Endothelial cell of umbilical vein (primary cell): Measurements from ENCODE around the gene TRIM10. TPM values are rescaled to one million over a fixed set of nuclear protein-coding genes. Genes with fewer than 3 reads are reported as not detected.
"Not testable (repeated sequence)": the region's sequence is repeated elsewhere in the genome, so short reads cannot be mapped to it uniquely, and the experiment has no call there.

Experiments
- BruUV-seq: library from RNA; stranded (reverse); fragments of 400-500 nt; replicated peaks from 2 replicates; lab custom pipeline; 2021; lab: Mats Ljungman, UMichigan
- CTCF ChIA-PET: fragments of 300-600, 350-600 bp; sonication (Branson Sonifier 250); formaldehyde crosslinking; loops from one replicate; lab custom pipeline; 2021; ENCODE audit warnings: antibody characterized with exemption, inconsistent platforms; lab: Charles Lee
- POLR2A ChIA-PET: fragments of 300-600, 350-600 bp; sonication (Branson Sonifier 250); formaldehyde crosslinking; loops from one replicate; lab custom pipeline; 2021; ENCODE audit warnings: antibody characterized with exemption, inconsistent platforms; lab: Charles Lee
- DNase-seq: peaks from one replicate; pipeline ENCODE4 v3.0.0-alpha.2; 2011; ENCODE audit warnings: low read depth, low spot score
- FAIRE-seq: peaks from 2 replicates; lab custom pipeline; 2011; peaks lifted over from hg19 to GRCh38; lab: Jason Lieb, UNC
- H2AFZ ChIP-seq: 2 replicates; pipeline ENCODE4 v1.6.0; 2012; ENCODE audit warnings: low read depth, low read length, control low read depth, inconsistent platforms
- H3K27ac ChIP-seq: 2 replicates; pipeline ENCODE4 v1.5.1; 2011; ENCODE audit warnings: low read depth, mild to moderate bottlenecking, control low read depth, low read length, moderate library complexity; ENCODE audit not compliant: insufficient read depth
- H3K27me3 ChIP-seq, 2 experiments: 2 replicates each; pipeline versions ENCODE4 v1.6.0 to v1.6.1; 2011; ENCODE audit warnings: low read length in 2 of 2, mixed read lengths in 1 of 2; ENCODE audit not compliant: control insufficient read depth in 2 of 2, insufficient read depth in 2 of 2
- H3K36me3 ChIP-seq, 2 experiments: 2 replicates in 1 of 2; 3 replicates in 1 of 2; pipeline ENCODE4 v1.5.1; 2011; ENCODE audit warnings: low read length in 2 of 2, mild to moderate bottlenecking in 1 of 2, moderate library complexity in 1 of 2; ENCODE audit not compliant: control insufficient read depth in 2 of 2, insufficient read depth in 2 of 2; ENCODE audit errors: extremely low read depth in 1 of 2
- H3K4me1 ChIP-seq: 3 replicates; pipeline ENCODE4 v1.5.1; 2011; ENCODE audit warnings: mild to moderate bottlenecking, low read length; ENCODE audit not compliant: control insufficient read depth, insufficient read depth; ENCODE audit errors: extremely low read depth
- H3K4me2 ChIP-seq: 2 replicates; pipeline ENCODE4 v1.6.1; 2011; ENCODE audit warnings: low read length, control low read depth, mixed read lengths; ENCODE audit not compliant: insufficient read depth
- H3K4me3 ChIP-seq, 3 experiments: fragments of 200-600 bp in 1 of 3; sonication (generic), shearing (Covaris generic) in 1 of 3; replicated peaks in 1 of 3; 2 replicates each; pipeline ENCODE4 v1.5.1; 2011 to 2016; ENCODE audit warnings: control low read depth in 3 of 3, low read length in 3 of 3, mild to moderate bottlenecking in 2 of 3, inconsistent platforms in 1 of 3, low read depth in 1 of 3, moderate library complexity in 1 of 3; ENCODE audit not compliant: insufficient read depth in 1 of 3
- H3K79me2 ChIP-seq: 2 replicates; pipeline ENCODE4 v1.6.0; 2012; ENCODE audit warnings: low read length, inconsistent platforms; ENCODE audit not compliant: control insufficient read depth, insufficient read depth
- H3K9ac ChIP-seq: replicated peaks from 2 replicates; pipeline ENCODE3; 2011; ENCODE audit warnings: low read length, control low read depth; ENCODE audit not compliant: insufficient read depth; ENCODE audit errors: extremely low read depth
- H3K9me1 ChIP-seq: replicated peaks from 3 replicates; pipeline ENCODE4 v1.6.0; 2011; ENCODE audit warnings: mild to moderate bottlenecking, low read length; ENCODE audit not compliant: control insufficient read depth, insufficient read depth; ENCODE audit errors: extremely low read depth
- H3K9me3 ChIP-seq: replicated peaks from 2 replicates; pipeline ENCODE4 v1.5.1; 2012; ENCODE audit warnings: low read length, inconsistent platforms; ENCODE audit not compliant: control insufficient read depth, insufficient read depth
- H4K20me1 ChIP-seq: replicated peaks from 2 replicates; pipeline ENCODE3; 2011; ENCODE audit warnings: mild to moderate bottlenecking, low read length; ENCODE audit not compliant: control insufficient read depth, insufficient read depth; ENCODE audit errors: extremely low read depth
- EZH2 ChIP-seq: IDR thresholded peaks from 2 replicates; pipeline ENCODE4 v1.6.1; 2012; ENCODE audit warnings: borderline replicate concordance, low read depth, mild to moderate bottlenecking, moderate library complexity, low read length, inconsistent platforms; ENCODE audit not compliant: severe bottlenecking
- FOS ChIP-seq: IDR thresholded peaks from 2 replicates; pipeline ENCODE4 v1.6.1; 2011; ENCODE audit warnings: mild to moderate bottlenecking, low read length, moderate library complexity, borderline replicate concordance; ENCODE audit not compliant: insufficient read depth
- GATA2 ChIP-seq: IDR thresholded peaks from 2 replicates; pipeline ENCODE4 v1.7.0; 2011; ENCODE audit warnings: low read depth, mild to moderate bottlenecking, moderate library complexity, mixed read lengths, low read length; ENCODE audit not compliant: insufficient read length, insufficient read depth
- JUN ChIP-seq: IDR thresholded peaks from 2 replicates; pipeline ENCODE4 v1.6.1; 2011; ENCODE audit warnings: borderline replicate concordance, low read depth; ENCODE audit not compliant: insufficient read length, insufficient read depth
- MYC ChIP-seq: IDR thresholded peaks from one replicate; pipeline ENCODE4 v1.6.1; 2011; ENCODE audit warnings: mild to moderate bottlenecking, low read depth, low read length
- POLR2A ChIP-seq: IDR thresholded peaks from 2 replicates; pipeline ENCODE4 v1.6.1; 2012; ENCODE audit warnings: low read depth, mild to moderate bottlenecking, control low read depth, low read length
- POLR2AphosphoS5 ChIP-seq: IDR thresholded peaks from 2 replicates; pipeline ENCODE4 v1.6.1; 2012; ENCODE audit warnings: low read depth, mild to moderate bottlenecking, control low read depth, low read length, moderate library complexity; ENCODE audit not compliant: insufficient read depth
- dilution Hi-C: fragments of 300-500 bp; cut with MboI; formaldehyde crosslinking; loops from one replicate; pipeline ENCODE4 v1.15.0; 2019; ENCODE audit warnings: low sequenced_read_pairs; ENCODE audit not compliant: extremely low pct_ligation_motif_present
- intact Hi-C: fragments of 100-400 bp; cut with micrococcal nuclease; formaldehyde crosslinking; loops from one replicate; pipeline ENCODE4 v1.10.0; 2022
- polyA plus RNA-seq, 4 experiments: library from polyadenylated mRNA; depleted of rRNA in 3 of 4; stranded (reverse) in 3 of 4; unstranded in 1 of 4; fragments of >200 nt; gene quantifications; 2 replicates each; pipeline versions ENCODE4 v1.2.1 to v1.2.3, GENCODE V29; 2011 to 2012; ENCODE audit warnings: missing spikeins in 1 of 4
- total RNA-seq: library from RNA; stranded (reverse); gene quantifications from 2 replicates; pipeline ENCODE4 v1.2.3, GENCODE V29; 2021
- TF ChIP-seq, protein P1 (sequence below), 2 donors: IDR thresholded peaks; 1 replicate in 1 of 2; 2 replicates in 1 of 2; pipeline ENCODE4 v1.5.1; 2011; ENCODE audit warnings: low read length in 2 of 2, mild to moderate bottlenecking in 2 of 2, moderate library complexity in 2 of 2, control low read depth in 1 of 2, inconsistent platforms in 1 of 2, low read depth in 1 of 2; ENCODE audit not compliant: insufficient read depth in 1 of 2; ENCODE audit errors: extremely low read depth in 1 of 2
- TF ChIP-seq, protein P2 (sequence below): IDR thresholded peaks from 2 replicates; pipeline ENCODE4 v1.6.1; 2011; ENCODE audit not compliant: insufficient read depth, insufficient read length

The TRIM10 gene
- total and polyA plus RNA-seq, 2 donors (not counting 3 experiments of a cell fraction or from before 2014, with no cell fraction given): not detected

DNA sequence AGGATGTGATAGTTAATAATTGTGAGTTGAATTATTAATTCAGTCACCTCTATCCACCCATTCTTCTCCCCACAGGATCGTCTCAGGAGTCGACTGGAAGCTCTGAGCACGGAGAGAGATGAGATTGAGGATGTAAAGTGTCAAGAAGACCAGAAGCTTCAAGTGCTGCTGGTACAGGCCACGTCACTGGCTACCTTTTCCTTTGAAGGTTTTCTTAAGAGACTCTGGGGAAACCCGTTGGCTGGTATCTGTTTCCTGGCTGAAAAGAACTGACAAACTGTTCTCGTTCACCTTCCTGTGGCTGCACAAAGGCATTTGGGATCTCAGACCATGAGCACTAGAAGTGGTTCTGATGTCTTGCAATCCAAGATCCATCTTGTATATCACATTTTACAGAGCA, 6.1 kb upstream of the TRIM10 start:
- intact Hi-C loops: no loop called here
- no peak for DNase-seq
- Histone ChIP-seq H3K4me3 (no peak overlapping the region), H3K79me2 (no peaks in the 10 kb centered on the region), H3K9me1 (no peaks in the 10 kb centered on the region), H3K36me3 (no peaks in the 10 kb centered on the region), H3K27me3 (peaks cover 36 to 53% of the 10 kb centered on the region in 2 experiments), H3K9ac (no peak overlapping the region), H2AFZ (no peak overlapping the region), H3K4me2 (no peak overlapping the region), H4K20me1 (no peaks in the 10 kb centered on the region), H3K4me1 (no peaks in the 10 kb centered on the region), H3K9me3 (no peaks in the 10 kb centered on the region), H3K27ac (no peak overlapping the region)
- TF ChIP-seq, protein P1, sequence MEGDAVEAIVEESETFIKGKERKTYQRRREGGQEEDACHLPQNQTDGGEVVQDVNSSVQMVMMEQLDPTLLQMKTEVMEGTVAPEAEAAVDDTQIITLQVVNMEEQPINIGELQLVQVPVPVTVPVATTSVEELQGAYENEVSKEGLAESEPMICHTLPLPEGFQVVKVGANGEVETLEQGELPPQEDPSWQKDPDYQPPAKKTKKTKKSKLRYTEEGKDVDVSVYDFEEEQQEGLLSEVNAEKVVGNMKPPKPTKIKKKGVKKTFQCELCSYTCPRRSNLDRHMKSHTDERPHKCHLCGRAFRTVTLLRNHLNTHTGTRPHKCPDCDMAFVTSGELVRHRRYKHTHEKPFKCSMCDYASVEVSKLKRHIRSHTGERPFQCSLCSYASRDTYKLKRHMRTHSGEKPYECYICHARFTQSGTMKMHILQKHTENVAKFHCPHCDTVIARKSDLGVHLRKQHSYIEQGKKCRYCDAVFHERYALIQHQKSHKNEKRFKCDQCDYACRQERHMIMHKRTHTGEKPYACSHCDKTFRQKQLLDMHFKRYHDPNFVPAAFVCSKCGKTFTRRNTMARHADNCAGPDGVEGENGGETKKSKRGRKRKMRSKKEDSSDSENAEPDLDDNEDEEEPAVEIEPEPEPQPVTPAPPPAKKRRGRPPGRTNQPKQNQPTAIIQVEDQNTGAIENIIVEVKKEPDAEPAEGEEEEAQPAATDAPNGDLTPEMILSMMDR (IDR thresholded peaks at IDR 0.05; ENCODE audit: extremely low read depth in 1 of 2, insufficient read depth in 1 of 2, low read depth in 1 of 2, low read length in 2 of 2): no peak
- TF ChIP-seq MYC (no peak), GATA2 (no peak), POLR2AphosphoS5 (no peak), JUN (no peak), EZH2 (no peak), FOS (no peak), POLR2A (no peak)
- TF ChIP-seq, protein P2, sequence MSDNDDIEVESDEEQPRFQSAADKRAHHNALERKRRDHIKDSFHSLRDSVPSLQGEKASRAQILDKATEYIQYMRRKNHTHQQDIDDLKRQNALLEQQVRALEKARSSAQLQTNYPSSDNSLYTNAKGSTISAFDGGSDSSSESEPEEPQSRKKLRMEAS: no peak
- BruUV-seq: no TSS peak
- ChIA-PET CTCF (interaction anchor here (2.3 kb wide), 2 partner anchors 35 to 63 kb away, joined by 15 to 19 read pairs; no protein-coding TSS in a partner anchor), POLR2A (no interaction called here)
- dilution Hi-C loops: no loop called here
- FAIRE-seq: no peak

GRCh38 chr6:30165238-30165637, 4.2 kb upstream of the TRIM10 start:
- H2AFZ ChIP-seq, DNase-seq, POLR2A ChIA-PET, H3K9ac ChIP-seq, FAIRE-seq, H3K9me3 ChIP-seq, CTCF ChIA-PET, H3K27ac ChIP-seq, intact Hi-C loops, H3K4me3 ChIP-seq, H3K4me1 ChIP-seq, H4K20me1 ChIP-seq, H3K9me1 ChIP-seq, H3K36me3 ChIP-seq, H3K79me2 ChIP-seq, dilution Hi-C loops, H3K4me2 ChIP-seq, BruUV-seq: not testable (repeated sequence)
- H3K27me3 ChIP-seq: peaks cover 23 to 34% of the 10 kb centered on the region in 2 experiments
